Esophagus squamous epithelium (tissue), 4 donors: ENCODE measurements around the gene WRAP73.

Experiments used
- CTCF ChIP-seq, 6 experiments: fragments of 450-650 bp in 4 of 6; fragments of 200-600 bp in 2 of 6; sonication (generic) in 2 of 6; IDR thresholded peaks; one replicate each; pipeline ENCODE4 v1.5.1; 2016 to 2019; ENCODE audit warnings: antibody characterized with exemption in 6 of 6, mild to moderate bottlenecking in 4 of 6, moderate library complexity in 4 of 6
- POLR2A ChIP-seq, 4 donors: fragments of 450-650 bp; IDR thresholded peaks; one replicate each; pipeline ENCODE4 v1.6.1; 2017; ENCODE audit warnings: antibody characterized with exemption in 4 of 4, mild to moderate bottlenecking in 4 of 4, moderate library complexity in 3 of 4

DNA sequence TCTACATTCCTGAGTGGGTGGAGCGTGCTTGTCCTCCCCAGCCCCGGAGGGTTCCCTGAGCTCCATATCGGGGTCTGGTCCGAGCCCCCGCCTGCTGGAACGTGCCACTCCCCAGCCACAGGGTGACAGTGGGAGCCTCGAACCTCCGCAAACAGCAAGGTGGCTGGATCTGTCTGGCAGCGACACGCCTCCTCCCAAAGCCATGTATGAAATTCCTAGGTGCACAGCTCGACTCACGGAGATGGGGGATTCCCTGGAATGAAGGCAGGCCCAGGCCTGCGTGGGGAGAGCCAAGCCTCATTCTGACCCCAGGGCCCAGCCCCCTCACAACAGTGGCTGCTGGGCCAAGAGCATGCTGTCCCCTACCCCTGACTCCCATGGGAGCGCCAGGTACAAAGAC lies 35.3 kb upstream of the WRAP73 start:
- TF ChIP-seq POLR2A (IDR thresholded peaks at IDR 0.05) (no peak), CTCF (IDR thresholded peaks at IDR 0.05) (no peak)
